Measurements from ENCODE around the gene NTHL1.
"Not testable (repeated sequence)": the region's sequence is repeated elsewhere in the genome, so short reads cannot be mapped to it uniquely, and the experiment has no call there.

Gene NTHL1

DNA sequence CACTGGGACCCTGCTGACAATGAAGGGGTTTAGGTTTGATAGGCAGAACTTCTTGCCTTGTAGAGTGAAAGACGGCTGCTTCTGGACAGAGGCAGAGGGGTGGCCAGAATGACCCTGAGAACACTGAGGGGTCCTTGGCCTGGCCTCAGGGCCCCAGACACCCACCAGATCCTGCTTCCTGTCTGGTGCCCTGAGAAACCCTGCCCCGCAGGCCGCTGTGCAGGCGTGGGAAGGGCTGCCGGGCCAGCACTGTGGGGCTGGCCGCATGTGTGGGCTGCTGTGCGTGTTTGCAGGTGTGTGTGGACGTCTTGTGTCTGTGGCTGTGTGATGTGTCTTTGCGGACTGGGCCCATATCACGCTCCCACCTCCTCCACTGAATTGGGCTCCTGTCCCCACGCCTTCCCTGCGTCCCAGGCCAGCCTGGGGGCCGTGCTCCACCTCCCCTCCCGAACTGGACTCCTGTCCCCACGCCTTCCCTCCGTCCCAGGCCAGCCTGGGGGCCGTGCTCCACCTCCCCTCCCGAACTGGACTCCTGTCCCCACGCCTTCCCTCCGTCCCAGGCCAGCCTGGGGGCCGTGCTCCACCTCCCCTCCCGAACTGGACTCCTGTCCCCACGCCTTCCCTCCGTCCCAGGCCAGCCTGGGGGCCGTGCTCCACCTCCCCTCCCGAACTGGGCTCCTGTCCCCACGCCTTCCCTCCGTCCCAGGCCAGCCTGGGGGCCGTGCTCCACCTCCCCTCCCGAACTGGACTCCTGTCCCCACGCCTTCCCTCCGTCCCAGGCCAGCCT, 13.5 kb downstream of the NTHL1 start:
- Mint-ChIP-seq H3K4me1 (peaks cover 23% of the 10 kb centered on the region), H3K27me3 (peaks cover 49% of the 10 kb centered on the region), H3K27ac (peak overlapping the region; percentile 59)
- H3K36me3 Mint-ChIP-seq, H3K4me3 Mint-ChIP-seq, H3K9me3 Mint-ChIP-seq, ATAC-seq: not testable (repeated sequence)

DNA sequence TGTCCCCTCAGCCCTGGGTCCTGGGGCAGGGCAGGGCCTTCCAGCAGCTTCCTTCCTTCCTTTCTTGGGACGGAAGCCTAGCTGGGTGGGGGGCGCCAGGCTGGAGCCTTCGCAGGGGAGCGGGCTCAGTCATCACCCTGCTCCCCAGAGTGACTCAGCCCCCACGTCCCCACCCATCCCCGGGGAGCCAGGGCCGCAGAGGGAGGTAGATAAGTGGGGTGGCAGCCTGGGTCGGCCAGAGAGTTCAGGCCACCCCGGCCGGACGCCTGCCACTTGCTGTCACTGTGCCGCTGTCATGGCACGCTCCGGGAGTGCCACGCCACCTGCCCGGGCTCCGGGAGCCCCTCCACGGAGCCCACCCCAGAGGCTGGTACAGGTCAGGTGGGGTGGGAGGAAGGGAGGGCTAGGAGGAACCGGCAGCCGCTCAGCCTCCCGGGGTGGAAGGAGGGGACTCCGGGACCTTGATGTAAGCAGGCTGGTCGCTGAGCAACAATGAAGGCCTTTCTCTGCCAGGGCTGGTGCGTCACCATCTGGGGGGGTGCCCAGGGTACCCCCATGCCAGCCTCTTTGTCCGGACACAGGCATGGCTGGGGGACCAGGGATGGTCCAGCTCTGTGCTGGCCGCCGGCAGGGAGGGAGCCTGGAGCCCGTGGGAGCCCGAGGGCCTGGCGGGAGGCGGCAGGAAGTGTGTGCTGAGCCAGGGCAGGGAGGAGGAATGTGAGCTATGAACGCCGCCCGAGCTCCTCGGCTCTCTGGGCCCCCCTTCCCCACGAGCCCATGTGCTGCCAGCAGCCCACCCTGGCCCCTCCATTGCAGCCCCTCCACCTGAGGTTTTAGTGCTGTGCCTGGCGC, 14.4 kb downstream of the NTHL1 start:
- H3K27ac Mint-ChIP-seq: peak overlapping the region; percentile 59
- H3K9me3 Mint-ChIP-seq: no peaks in the 10 kb centered on the region
- peaks cover 52% of the 10 kb centered on the region for H3K27me3 Mint-ChIP-seq

DNA sequence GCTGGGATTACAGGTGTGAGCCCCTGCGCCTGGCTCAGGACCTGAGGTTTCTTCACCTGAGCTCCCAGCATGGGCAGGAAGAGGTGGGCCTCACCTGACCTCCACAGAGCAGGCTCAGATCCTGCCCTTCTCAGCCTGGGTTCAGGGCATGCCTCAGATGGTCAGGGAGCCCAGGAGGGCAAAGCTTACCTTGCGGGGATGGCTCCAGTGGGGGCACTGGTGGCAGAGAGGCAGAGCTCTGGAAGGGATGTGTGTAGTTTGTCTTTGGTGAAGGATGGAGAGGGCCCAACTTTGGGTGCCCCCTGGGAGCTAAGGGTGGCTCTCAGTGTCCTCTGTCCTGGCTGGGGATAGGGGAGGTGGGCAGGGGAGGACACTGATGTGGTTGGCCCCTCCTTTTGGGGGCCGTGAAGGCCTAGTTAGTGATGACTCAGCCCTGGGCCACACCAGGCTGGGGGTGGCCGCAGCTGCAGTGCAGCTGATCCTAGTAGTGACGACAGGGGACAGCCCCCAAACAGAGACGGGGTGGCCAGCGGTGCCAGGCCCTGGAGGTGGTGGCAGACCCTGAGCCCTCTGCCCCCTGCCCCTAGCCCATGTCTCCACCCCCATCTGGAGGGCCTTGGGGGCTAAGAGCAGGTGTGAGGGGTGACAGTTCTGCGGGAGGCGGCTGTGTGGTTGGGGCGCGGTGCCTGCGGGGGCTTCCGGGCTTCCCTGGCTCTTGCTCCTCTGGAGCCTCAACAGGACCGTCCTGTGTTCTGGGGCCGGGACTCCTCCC, 15.2 kb downstream of the NTHL1 start:
- ATAC-seq: peak; percentile 42
- Mint-ChIP-seq H3K27me3 (peaks cover 51% of the 10 kb centered on the region), H3K9me3 (no peaks in the 10 kb centered on the region), H3K4me3 (no peak overlapping the region), H3K4me1 (peaks cover 21% of the 10 kb centered on the region), H3K36me3 (no peaks in the 10 kb centered on the region), H3K27ac (no peak overlapping the region)

More for the DNA sequence above, 14.4 kb downstream of the NTHL1 start:
- Mint-ChIP-seq H3K4me3 (no peak overlapping the region), H3K4me1 (peaks cover 21% of the 10 kb centered on the region), H3K36me3 (no peaks in the 10 kb centered on the region)
- peak; percentile 22 for ATAC-seq

DNA sequence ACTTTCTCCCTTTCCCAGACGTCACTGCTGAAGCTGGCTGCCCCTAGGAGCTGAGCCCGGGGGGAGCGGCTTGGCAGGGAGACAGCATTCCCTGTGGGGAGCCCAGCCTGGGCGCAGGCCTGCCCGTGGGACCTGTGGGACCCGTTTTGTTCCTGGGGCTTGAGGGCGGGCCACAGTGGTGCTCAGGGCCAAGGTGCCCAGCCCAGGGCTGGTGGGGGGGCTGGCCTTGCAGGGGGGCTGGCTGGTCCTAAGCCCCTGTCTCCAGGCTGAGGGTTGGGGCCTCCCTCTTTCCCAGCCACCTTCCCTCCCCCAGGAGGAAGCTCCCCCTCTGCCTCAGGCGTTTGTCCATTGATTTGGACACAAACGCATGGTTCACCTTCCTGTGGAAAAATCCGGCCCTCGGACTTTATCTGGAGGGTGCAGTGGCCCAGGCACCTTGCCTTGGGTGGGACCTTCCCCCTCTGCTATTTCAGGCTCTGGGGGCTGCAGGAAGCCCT, 16.5 kb downstream of the NTHL1 start:
- H3K27ac Mint-ChIP-seq: no peak overlapping the region
- ATAC-seq: no peak
- H3K4me3 Mint-ChIP-seq: no peak overlapping the region
- no peaks in the 10 kb centered on the region for H3K9me3 Mint-ChIP-seq
- H3K27me3 Mint-ChIP-seq: peaks cover 41% of the 10 kb centered on the region
- H3K36me3 Mint-ChIP-seq: no peaks in the 10 kb centered on the region
- H3K4me1 Mint-ChIP-seq: peaks cover 23% of the 10 kb centered on the region

DNA sequence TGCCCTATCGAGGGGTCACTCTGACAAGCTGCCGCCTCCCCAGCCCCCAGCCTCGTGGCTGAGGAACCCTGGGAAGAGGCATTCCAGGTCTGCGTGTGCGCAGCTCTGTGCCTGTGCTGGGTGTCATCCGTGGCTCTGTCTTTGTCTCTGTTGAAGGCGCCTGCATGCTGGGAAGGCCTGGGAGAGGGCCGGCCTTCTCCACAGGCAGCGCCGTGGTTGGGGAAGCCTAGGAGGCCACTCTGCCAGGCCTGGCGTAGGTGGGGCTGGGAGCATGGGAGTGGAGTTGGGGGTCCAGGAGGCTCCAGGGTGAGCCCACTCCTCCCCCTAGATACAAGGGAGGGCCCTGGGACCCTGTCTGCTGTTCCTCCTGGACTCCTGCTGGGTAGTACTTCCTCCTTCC, 17.6 kb downstream of the NTHL1 start:
- H3K4me1 Mint-ChIP-seq: peaks cover 29% of the 10 kb centered on the region
- peaks cover 52% of the 10 kb centered on the region for H3K27me3 Mint-ChIP-seq
- H3K27ac Mint-ChIP-seq: no peak overlapping the region
- H3K36me3 Mint-ChIP-seq: no peaks in the 10 kb centered on the region
- no peak for ATAC-seq
- no peak overlapping the region for H3K4me3 Mint-ChIP-seq
- no peaks in the 10 kb centered on the region for H3K9me3 Mint-ChIP-seq

DNA sequence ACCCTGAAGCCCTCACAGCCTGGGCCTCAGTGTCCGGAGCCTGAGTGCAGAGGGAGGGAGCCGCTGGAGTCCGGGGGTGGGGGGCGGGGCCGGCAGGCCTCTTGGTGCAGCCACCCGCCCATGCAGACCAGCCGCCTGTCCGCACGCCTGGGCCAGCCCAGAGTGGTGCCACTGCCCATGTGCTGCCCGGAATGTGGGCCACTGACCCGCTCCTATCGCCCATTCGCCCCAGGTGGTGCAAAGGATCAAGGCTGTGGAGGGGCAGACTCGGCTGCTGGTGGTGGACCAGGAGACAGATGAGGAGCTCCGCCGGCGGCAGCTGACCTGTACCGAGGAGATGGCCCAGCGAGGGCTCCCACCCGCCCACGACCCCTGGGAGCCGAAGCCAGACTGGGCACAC, 18.3 kb downstream of the NTHL1 start:
- ATAC-seq: no peak
- no peaks in the 10 kb centered on the region for H3K36me3 Mint-ChIP-seq
- peaks cover 53% of the 10 kb centered on the region for H3K27me3 Mint-ChIP-seq
- H3K27ac Mint-ChIP-seq: no peak overlapping the region
- peaks cover 31% of the 10 kb centered on the region for H3K4me1 Mint-ChIP-seq
- no peaks in the 10 kb centered on the region for H3K9me3 Mint-ChIP-seq
- H3K4me3 Mint-ChIP-seq: no peak overlapping the region

DNA sequence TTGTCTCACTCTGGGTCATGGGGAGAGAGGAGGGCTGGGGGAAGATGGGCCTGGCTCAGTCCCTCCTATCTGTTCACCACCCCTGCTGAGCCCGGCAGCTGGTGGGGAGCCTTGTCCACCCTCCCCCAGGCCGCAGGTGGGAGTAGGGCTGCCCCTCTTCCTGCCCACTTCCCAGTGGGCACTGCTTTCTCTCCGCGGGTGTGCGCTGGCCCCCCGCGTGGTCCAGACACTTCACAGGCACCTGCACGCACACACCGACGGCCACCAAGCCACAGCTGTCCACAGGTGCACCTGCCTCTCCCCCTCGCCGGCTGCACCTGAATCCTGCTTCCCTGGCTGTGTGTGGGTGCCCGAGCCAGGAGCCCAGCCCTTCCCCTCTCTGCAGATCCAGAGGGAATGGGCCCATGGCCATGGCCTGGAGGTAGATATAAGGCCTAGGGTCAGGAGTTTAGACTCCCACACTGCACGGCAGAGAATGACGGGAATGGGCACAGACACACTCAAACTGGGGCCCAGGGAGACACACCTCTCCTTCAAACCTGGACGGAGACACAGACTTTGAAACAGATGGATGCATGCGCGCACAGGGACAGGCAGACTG, 18.9 kb downstream of the NTHL1 start:
- H3K27ac Mint-ChIP-seq: no peak overlapping the region
- H3K9me3 Mint-ChIP-seq: no peaks in the 10 kb centered on the region
- no peak for ATAC-seq

DNA sequence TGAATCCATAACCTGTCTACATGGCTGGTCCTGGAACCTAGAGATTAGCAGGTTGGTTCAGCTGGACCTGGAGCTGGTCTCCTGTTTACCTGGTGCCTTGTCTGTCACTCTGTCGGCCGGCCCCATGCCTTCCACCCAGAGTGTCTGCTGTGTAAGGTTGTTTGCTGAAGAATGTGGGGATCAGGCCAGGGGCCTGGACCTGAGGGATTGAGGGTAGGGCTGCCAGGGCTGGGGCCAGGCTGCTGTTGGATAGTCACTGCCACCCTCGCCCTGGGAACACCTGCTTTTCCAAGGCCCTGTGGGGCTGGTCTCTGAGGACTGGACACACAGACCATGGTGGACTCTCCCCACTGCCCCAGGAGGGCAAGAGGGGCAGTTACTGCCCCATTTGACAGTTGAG, 19.5 kb downstream of the NTHL1 start:
- no peaks in the 10 kb centered on the region for H3K36me3 Mint-ChIP-seq
- H3K27ac Mint-ChIP-seq: no peak overlapping the region
- no peak overlapping the region for H3K4me3 Mint-ChIP-seq
- H3K9me3 Mint-ChIP-seq: no peaks in the 10 kb centered on the region
- H3K27me3 Mint-ChIP-seq: peaks cover 61% of the 10 kb centered on the region
- ATAC-seq: no peak
- peaks cover 30% of the 10 kb centered on the region for H3K4me1 Mint-ChIP-seq

More for the DNA sequence above, 18.9 kb downstream of the NTHL1 start:
- H3K36me3 Mint-ChIP-seq: no peaks in the 10 kb centered on the region
- no peak overlapping the region for H3K4me3 Mint-ChIP-seq
- H3K4me1 Mint-ChIP-seq: peaks cover 33% of the 10 kb centered on the region
- H3K27me3 Mint-ChIP-seq: peaks cover 58% of the 10 kb centered on the region

DNA sequence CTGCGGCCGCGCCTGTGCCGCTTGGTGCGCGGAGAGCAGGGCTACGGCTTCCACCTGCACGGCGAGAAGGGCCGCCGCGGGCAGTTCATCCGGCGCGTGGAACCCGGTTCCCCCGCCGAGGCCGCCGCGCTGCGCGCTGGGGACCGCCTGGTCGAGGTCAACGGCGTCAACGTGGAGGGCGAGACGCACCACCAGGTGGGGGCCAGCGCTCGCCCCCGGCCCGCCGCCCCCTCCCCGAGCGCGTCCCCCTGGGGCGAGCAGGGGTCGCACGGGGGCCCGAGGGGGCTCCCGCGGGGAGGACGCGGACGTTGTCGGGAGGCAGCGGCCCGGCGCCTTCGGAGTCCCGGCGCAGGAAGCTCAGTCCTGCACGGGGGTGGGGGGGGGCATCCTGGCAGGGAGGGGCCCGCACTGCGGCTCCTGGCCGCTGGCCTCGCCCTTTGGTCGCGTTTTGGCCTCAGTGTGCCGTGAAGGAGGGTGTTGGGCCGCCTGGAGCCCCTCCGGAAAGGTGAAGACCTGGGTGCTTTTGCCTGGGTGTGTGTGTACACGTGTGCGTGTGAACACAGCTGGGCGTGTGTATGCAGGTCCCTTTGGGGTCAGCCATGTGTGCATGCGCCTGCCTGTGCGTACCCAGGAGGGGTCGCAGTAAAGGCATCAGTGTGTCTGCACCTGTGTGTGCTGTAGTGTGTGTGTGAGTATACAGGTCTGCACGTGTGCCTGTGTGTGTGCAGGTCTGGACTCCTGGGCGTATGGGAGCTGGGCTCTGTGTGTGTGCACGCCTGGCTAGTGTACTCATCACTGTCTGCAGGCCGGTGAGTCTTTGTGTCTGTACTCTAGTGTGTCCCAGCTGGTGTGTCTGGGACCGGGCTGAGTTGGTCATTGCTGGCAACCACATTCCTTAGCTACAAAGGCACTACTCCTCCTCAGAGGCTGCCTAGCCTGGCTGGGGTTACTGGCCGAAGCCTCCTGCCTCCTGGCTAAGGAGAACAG, 20.3 kb downstream of the NTHL1 start:
- peaks cover 64% of the 10 kb centered on the region for H3K27me3 Mint-ChIP-seq
- peak; percentile 20 for ATAC-seq
- peaks cover 30% of the 10 kb centered on the region for H3K4me1 Mint-ChIP-seq
- H3K36me3 Mint-ChIP-seq: no peaks in the 10 kb centered on the region
- H3K9me3 Mint-ChIP-seq: no peaks in the 10 kb centered on the region
- H3K27ac Mint-ChIP-seq: no peak overlapping the region
- H3K4me3 Mint-ChIP-seq: peak overlapping the region; percentile 58

DNA sequence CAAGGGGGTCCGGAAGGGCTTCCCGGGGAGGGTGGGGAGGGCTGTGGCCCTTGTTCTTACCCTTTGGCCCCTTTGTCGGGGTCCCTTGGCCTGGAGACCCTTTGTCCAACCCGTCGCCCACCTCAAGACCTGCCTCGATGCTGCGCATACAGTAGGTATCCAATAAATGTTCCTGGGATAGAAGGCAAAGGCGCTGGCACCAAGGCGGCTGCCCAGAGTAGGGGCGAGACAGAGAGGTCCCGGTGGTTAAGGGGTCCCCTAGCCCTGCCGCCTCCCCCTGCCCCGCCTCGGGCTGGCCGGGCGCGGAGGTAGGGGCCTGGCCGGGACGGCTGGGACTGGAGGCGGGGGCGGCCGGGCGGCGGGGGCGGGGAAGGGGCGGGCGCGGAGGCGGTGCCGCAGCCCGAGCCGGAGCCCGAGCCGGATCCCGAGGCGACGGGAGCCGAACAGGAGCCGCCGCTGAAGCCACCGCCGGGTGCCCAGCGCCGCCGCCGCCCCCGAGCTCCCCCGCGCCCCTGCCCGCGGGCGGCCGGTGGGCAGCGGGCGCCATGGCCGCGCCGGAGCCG, 21.1 kb downstream of the NTHL1 start, which contains the start of gene NHERF2:
TSS of gene NHERF2 (plus strand) at position 442 of the 563 bp plus-strand sequence. CDS start at position 546, 104 bp downstream.
- Mint-ChIP-seq H3K27me3 (peaks cover 64% of the 10 kb centered on the region), H3K27ac (no peak within 1 kb of the TSS), H3K9me3 (no peaks in the 10 kb centered on the region), H3K36me3 (no peaks in the 10 kb centered on the region), H3K4me1 (peaks cover 26% of the 10 kb centered on the region), H3K4me3 (peak within 1 kb of the TSS; percentile 60)
- no peak for ATAC-seq

DNA sequence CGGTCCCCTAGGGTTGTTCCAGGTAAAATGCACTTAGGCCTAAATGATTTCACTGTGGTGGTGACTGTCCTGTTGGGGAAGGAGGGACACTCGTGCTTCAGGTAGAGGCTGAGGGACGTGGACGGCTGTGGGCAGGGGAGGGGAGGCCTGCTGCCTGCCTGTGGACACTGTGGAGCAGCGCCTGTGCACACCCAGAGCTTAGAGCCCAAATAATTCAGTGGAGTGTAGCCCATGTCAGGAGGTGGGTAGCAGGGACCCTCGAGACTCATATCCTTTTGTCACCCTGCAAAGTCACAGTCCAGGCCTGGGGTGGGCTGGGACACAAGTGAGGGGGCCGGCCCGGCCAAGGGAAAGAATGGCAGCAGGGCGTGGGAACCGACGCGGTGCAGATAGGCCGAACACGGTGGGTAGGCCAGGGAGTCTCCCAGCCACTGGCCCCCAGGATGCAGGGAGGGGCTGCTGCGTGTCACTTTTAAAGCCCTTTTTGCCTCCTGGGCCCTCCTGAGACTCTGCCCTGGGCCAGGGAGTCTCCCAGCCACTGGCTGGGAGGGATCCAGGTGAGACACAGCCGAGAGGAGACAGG, 21.7 kb downstream of the NTHL1 start:
- H3K27me3 Mint-ChIP-seq: peaks cover 69% of the 10 kb centered on the region
- peaks cover 26% of the 10 kb centered on the region for H3K4me1 Mint-ChIP-seq
- no peak for ATAC-seq
- no peaks in the 10 kb centered on the region for H3K36me3 Mint-ChIP-seq
- H3K4me3 Mint-ChIP-seq: peak overlapping the region; percentile 60
- no peaks in the 10 kb centered on the region for H3K9me3 Mint-ChIP-seq
- no peak overlapping the region for H3K27ac Mint-ChIP-seq

DNA sequence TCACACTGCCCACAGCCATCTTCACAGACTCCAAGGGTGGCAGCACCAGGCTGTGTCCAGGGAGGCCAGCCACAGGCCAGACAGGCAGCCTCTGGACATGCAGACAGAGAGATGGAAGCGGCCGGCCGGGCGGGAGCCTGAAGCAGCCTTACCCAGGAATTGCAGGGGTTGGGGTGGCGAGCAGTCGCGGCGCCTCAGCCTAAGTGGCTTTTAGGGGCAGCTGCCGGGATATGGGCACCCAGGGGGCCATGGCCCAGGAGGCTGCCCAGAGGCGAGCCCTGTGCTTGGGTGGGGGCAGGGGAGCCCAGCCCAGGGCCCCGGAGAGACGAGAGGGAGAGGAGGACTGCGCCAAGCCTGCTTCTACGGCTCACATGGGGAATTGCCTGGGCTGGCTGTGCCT, 22.4 kb downstream of the NTHL1 start:
- Mint-ChIP-seq H3K4me3 (peak overlapping the region; percentile 12), H3K4me1 (peaks cover 33% of the 10 kb centered on the region), H3K27me3 (peaks cover 76% of the 10 kb centered on the region), H3K27ac (no peak overlapping the region), H3K9me3 (no peaks in the 10 kb centered on the region), H3K36me3 (no peaks in the 10 kb centered on the region)
- no peak for ATAC-seq

DNA sequence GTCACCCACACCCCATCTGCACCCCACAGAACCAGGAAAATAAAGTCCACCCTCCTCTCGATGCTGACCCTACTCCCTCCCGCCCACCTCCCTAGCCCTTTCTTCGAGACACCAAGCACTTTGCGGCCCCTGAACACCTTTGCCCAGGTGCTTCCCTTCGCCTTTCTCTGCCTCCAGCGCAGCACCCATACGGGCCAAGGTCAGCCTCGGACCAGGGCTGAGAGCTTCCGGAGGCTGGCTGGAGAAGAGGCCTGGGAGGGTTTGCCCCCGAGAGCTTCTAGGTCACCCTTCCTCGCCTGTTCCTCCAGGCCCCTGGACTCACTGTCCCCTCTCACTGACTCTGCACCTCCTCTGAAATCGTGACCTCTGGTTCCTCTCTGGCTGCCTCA, 23.6 kb downstream of the NTHL1 start:
- ATAC-seq: no peak
- peaks cover 33% of the 10 kb centered on the region for H3K4me1 Mint-ChIP-seq
- peak overlapping the region; percentile 39 for H3K27ac Mint-ChIP-seq
- peaks cover 74% of the 10 kb centered on the region for H3K27me3 Mint-ChIP-seq
- H3K9me3 Mint-ChIP-seq: no peaks in the 10 kb centered on the region
- peak overlapping the region; percentile 26 for H3K4me3 Mint-ChIP-seq
- H3K36me3 Mint-ChIP-seq: no peaks in the 10 kb centered on the region

Data from stimulated activated memory B cell treated with anti-CD40 and anti-IgM and Interleukin-4, amounts not matched to agents 10 μg/mL and 1 μg/mL and 100 μg/mL, for 72 hours (primary cell).